MM.1S (cell line): ENCODE measurements around the gene TTC22.

ENCODE experiments used
- CTCF ChIP-seq: fragments of 300-600 bp; sonication (generic); IDR thresholded peaks from 2 replicates; pipeline ENCODE4 v1.5.1; 2016; ENCODE audit warnings: antibody characterized with exemption, low read length, mixed read lengths
- EZH2 ChIP-seq: fragments of 300-600 bp; sonication (generic); optimal IDR thresholded peaks from 2 replicates; pipeline ENCODE3; 2017; ENCODE audit warnings: low read depth, mild to moderate bottlenecking, antibody characterized with exemption, low read length, mixed read lengths

GRCh38 chr1:54758678-54759348 is 42.3 kb downstream of the TTC22 start:
- TF ChIP-seq CTCF (no peak), EZH2 (no peak)
